ENCODE data around the gene CEND1. TPM values are rescaled to one million over a fixed set of nuclear protein-coding genes. Genes with fewer than 3 reads are reported as not detected.

The CEND1 gene
- total RNA-seq, 2 experiments from 2014 or later: 0.20 to 0.60 TPM

- ChIA-PET POLR2A (no interaction called here), CTCF (interaction anchor here (0.6 to 1.5 kb wide), 4 partner anchors 22 to 301 kb away, joined by 3 to 4 read pairs (median 4); no protein-coding TSS in a partner anchor)
- Mint-ChIP-seq H3K27me3 (no peaks in the 10 kb centered on the region), H3K4me1 (peaks cover 4% of the 10 kb centered on the region), H3K36me3 (ENCODE audit: low read depth) (peaks cover 29% of the 10 kb centered on the region), H3K4me3 (no peak overlapping the region), H3K9me3 (no peaks in the 10 kb centered on the region), H3K27ac (no peak overlapping the region)
- DNase-seq: no peak
Measured at GRCh38 chr11:764322-765024, 25.4 kb downstream of the CEND1 start.

GRCh38 chr11:763549-764321 is 26.2 kb downstream of the CEND1 start:
- Mint-ChIP-seq H3K27me3 (no peaks in the 10 kb centered on the region), H3K4me3 (no peak overlapping the region), H3K36me3 (ENCODE audit: low read depth) (peaks cover 31% of the 10 kb centered on the region), H3K27ac (no peak overlapping the region), H3K9me3 (no peaks in the 10 kb centered on the region), H3K4me1 (peaks cover 4% of the 10 kb centered on the region)
- CTCF ChIA-PET: interaction anchor here (0.6 to 1.5 kb wide), 4 partner anchors 22 to 300 kb away, joined by 3 to 4 read pairs (median 4); no protein-coding TSS in a partner anchor
- POLR2A ChIA-PET: interaction anchor here (0.6 kb wide), 1 partner anchor 10 kb away, joined by 3 read pairs; no protein-coding TSS in a partner anchor
- DNase-seq: no peak

GRCh38 chr11:763073-763463 is 26.8 kb downstream of the CEND1 start:
- H3K36me3 Mint-ChIP-seq (ENCODE audit: low read depth): peaks cover 33% of the 10 kb centered on the region
- no peak for DNase-seq
- POLR2A ChIA-PET: interaction anchor here (0.6 kb wide), 1 partner anchor 9 kb away, joined by 3 read pairs; no protein-coding TSS in a partner anchor

GRCh38 chr11:762421-763072 is 27.3 kb downstream of the CEND1 start:
- H3K4me1 Mint-ChIP-seq: peaks cover 4% of the 10 kb centered on the region
- peaks cover 35% of the 10 kb centered on the region for H3K36me3 Mint-ChIP-seq (ENCODE audit: low read depth)
- CTCF ChIA-PET: interaction anchor here (1.4 kb wide), 1 partner anchor 55 kb away, joined by 3 read pairs; no protein-coding TSS in a partner anchor
- DNase-seq: peak; percentile 35
- H3K27ac Mint-ChIP-seq: no peak overlapping the region
- H3K9me3 Mint-ChIP-seq: no peaks in the 10 kb centered on the region
- POLR2A ChIA-PET: no interaction called here
- H3K4me3 Mint-ChIP-seq: no peak overlapping the region
- H3K27me3 Mint-ChIP-seq: no peaks in the 10 kb centered on the region

More at GRCh38 chr11:763073-763463, 26.8 kb downstream of the CEND1 start:
- no peak overlapping the region for H3K4me3 Mint-ChIP-seq
- no peaks in the 10 kb centered on the region for H3K9me3 Mint-ChIP-seq
- H3K27ac Mint-ChIP-seq: no peak overlapping the region
- CTCF ChIA-PET: interaction anchor here (1.3 to 1.4 kb wide), 2 partner anchors 56 to 244 kb away, joined by 3 to 4 read pairs; no protein-coding TSS in a partner anchor
- H3K4me1 Mint-ChIP-seq: peaks cover 4% of the 10 kb centered on the region
- no peaks in the 10 kb centered on the region for H3K27me3 Mint-ChIP-seq

GRCh38 chr11:761526-762108 is 28.3 kb downstream of the CEND1 start:
- ChIA-PET CTCF (interaction anchor here (0.7 to 1.2 kb wide), 2 partner anchors 16 to 205 kb away, joined by 3 to 6 read pairs; no protein-coding TSS in a partner anchor), POLR2A (no interaction called here)
- DNase-seq: no peak
- no peaks in the 10 kb centered on the region for H3K27me3 Mint-ChIP-seq
- H3K9me3 Mint-ChIP-seq: no peaks in the 10 kb centered on the region
- H3K4me1 Mint-ChIP-seq: peaks cover 4% of the 10 kb centered on the region
- H3K36me3 Mint-ChIP-seq (ENCODE audit: low read depth): peaks cover 42% of the 10 kb centered on the region
- no peak overlapping the region for H3K4me3 Mint-ChIP-seq
- H3K27ac Mint-ChIP-seq: peak overlapping the region; percentile 64

GRCh38 chr11:760236-760635 is 29.7 kb downstream of the CEND1 start:
- CTCF ChIA-PET: interaction anchor here (1.4 to 1.6 kb wide), 2 partner anchors 10 to 37 kb away, joined by 4 to 5 read pairs; no protein-coding TSS in a partner anchor
- DNase-seq: no peak
- Mint-ChIP-seq H3K4me3 (no peak overlapping the region), H3K4me1 (peaks cover 2% of the 10 kb centered on the region), H3K36me3 (ENCODE audit: low read depth) (peaks cover 39% of the 10 kb centered on the region), H3K9me3 (no peaks in the 10 kb centered on the region), H3K27me3 (no peaks in the 10 kb centered on the region), H3K27ac (no peak overlapping the region)
- POLR2A ChIA-PET: no interaction called here

- Mint-ChIP-seq H3K27me3 (no peaks in the 10 kb centered on the region), H3K36me3 (ENCODE audit: low read depth) (peaks cover 9% of the 10 kb centered on the region), H3K9me3 (no peaks in the 10 kb centered on the region), H3K27ac (peak overlapping the region; percentile 36), H3K4me3 (peak overlapping the region; percentile 52), H3K4me1 (peaks cover 26% of the 10 kb centered on the region)
- ChIA-PET CTCF (interaction anchor here (0.6 to 1.8 kb wide), 2 partner anchors 11 to 16 kb away, joined by 4 to 5 read pairs; no protein-coding TSS in a partner anchor), POLR2A (no interaction called here)
- no peak for DNase-seq
Measured at GRCh38 chr11:749731-750130, 40.2 kb downstream of the CEND1 start.

GRCh38 chr11:748007-748359 is 41.9 kb downstream of the CEND1 start:
- ChIA-PET CTCF (interaction anchor here (0.5 to 2.0 kb wide), 3 partner anchors 9 to 446 kb away, joined by 3 to 9 read pairs (median 4); no protein-coding TSS in a partner anchor), POLR2A (no interaction called here)
- no peak for DNase-seq
- no peaks in the 10 kb centered on the region for H3K27me3 Mint-ChIP-seq
- H3K4me1 Mint-ChIP-seq: peaks cover 26% of the 10 kb centered on the region
- H3K9me3 Mint-ChIP-seq: no peaks in the 10 kb centered on the region
- H3K27ac Mint-ChIP-seq: peak overlapping the region; percentile 81
- H3K36me3 Mint-ChIP-seq (ENCODE audit: low read depth): peaks cover 9% of the 10 kb centered on the region
- peak overlapping the region; percentile 83 for H3K4me3 Mint-ChIP-seq

- Mint-ChIP-seq H3K4me3 (peak within 1 kb of the TSS; percentile 83), H3K27ac (peak within 1 kb of the TSS; percentile 83), H3K27me3 (no peaks in the 10 kb centered on the region), H3K4me1 (peaks cover 23% of the 10 kb centered on the region), H3K36me3 (ENCODE audit: low read depth) (peaks cover 6% of the 10 kb centered on the region), H3K9me3 (no peaks in the 10 kb centered on the region)
- DNase-seq: peak; percentile 83
- CTCF ChIA-PET: interaction anchor here (0.5 to 2.0 kb wide), 5 partner anchors 10 to 446 kb away, joined by 3 to 9 read pairs (median 3); no protein-coding TSS in a partner anchor
- POLR2A ChIA-PET: interaction anchor here (0.6 kb wide), 1 partner anchor 159 kb away, joined by 5 read pairs; no protein-coding TSS in a partner anchor
Measured at GRCh38 chr11:747158-748006, 42.5 kb downstream of the CEND1 start, which contains the start of gene TALDO1. Gene TALDO1, plus strand, starts transcription at chr11:747464. Its CDS starts 18 bp downstream, at chr11:747482.

GRCh38 chr11:746289-747157 is 43.4 kb downstream of the CEND1 start:
- Mint-ChIP-seq H3K27ac (peak overlapping the region; percentile 83), H3K4me1 (peaks cover 21% of the 10 kb centered on the region), H3K36me3 (ENCODE audit: low read depth) (peaks cover 4% of the 10 kb centered on the region), H3K4me3 (peak overlapping the region; percentile 83), H3K27me3 (no peaks in the 10 kb centered on the region), H3K9me3 (no peaks in the 10 kb centered on the region)
- CTCF ChIA-PET: interaction anchor here (0.6 to 2.0 kb wide), 4 partner anchors 10 to 108 kb away, joined by 3 to 9 read pairs (median 3); no protein-coding TSS in a partner anchor
- DNase-seq: peak; percentile 63
- POLR2A ChIA-PET: no interaction called here

GRCh38 chr11:745428-745827 is 44.5 kb downstream of the CEND1 start:
- ChIA-PET CTCF (interaction anchor here (0.7 to 0.9 kb wide), 2 partner anchors 18 to 190 kb away, joined by 3 read pairs; no protein-coding TSS in a partner anchor), POLR2A (no interaction called here)
- Mint-ChIP-seq H3K4me3 (no peak overlapping the region), H3K36me3 (ENCODE audit: low read depth) (peaks cover 4% of the 10 kb centered on the region), H3K4me1 (peaks cover 21% of the 10 kb centered on the region), H3K9me3 (no peaks in the 10 kb centered on the region), H3K27ac (no peak overlapping the region), H3K27me3 (no peaks in the 10 kb centered on the region)
- DNase-seq: no peak

All from activated CD4-positive, alpha-beta T cell treated with anti-CD3 and anti-CD28 coated beads, Interleukin-2, amount 10 ng/mL, durations not matched to agents 7 days and 5 days (primary cell).